ENCODE measurements around the gene SVEP1.

- TF ChIP-seq, protein P1, sequence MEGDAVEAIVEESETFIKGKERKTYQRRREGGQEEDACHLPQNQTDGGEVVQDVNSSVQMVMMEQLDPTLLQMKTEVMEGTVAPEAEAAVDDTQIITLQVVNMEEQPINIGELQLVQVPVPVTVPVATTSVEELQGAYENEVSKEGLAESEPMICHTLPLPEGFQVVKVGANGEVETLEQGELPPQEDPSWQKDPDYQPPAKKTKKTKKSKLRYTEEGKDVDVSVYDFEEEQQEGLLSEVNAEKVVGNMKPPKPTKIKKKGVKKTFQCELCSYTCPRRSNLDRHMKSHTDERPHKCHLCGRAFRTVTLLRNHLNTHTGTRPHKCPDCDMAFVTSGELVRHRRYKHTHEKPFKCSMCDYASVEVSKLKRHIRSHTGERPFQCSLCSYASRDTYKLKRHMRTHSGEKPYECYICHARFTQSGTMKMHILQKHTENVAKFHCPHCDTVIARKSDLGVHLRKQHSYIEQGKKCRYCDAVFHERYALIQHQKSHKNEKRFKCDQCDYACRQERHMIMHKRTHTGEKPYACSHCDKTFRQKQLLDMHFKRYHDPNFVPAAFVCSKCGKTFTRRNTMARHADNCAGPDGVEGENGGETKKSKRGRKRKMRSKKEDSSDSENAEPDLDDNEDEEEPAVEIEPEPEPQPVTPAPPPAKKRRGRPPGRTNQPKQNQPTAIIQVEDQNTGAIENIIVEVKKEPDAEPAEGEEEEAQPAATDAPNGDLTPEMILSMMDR (conservative IDR thresholded peaks at IDR 0.05; ENCODE audit: low read depth, low read length): no peak
- TF ChIP-seq EZH2 (IDR thresholded peaks at IDR 0.05; ENCODE audit: borderline replicate concordance, low read depth, low read length, poor library complexity, severe bottlenecking): no peak
Measured at GRCh38 chr9:110588296-110588695, 8.8 kb upstream of the SVEP1 start.

All from A673 (cell line).